ENCODE measurements around the gene TRIO.

DNA sequence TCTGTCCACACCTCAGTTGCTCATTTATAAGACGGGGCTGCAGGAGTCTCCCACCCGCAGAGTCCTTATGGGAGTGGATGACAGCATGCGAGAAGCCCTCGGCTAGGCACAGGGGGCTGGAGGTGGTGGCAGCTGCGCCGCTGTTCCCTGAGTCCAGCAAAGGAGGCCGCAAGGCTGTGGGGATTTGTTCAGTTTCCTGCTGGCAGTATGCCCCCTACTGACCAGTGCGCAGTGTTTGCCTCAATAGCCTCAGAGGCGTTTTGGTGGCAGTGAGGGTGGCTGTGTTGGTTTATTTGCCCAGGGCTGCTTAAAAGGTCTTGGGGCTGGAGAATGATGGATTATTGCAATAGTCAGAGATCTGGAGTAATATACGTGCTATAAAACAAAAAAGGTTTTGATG, 262.1 kb downstream of the TRIO start:
- TF ChIP-seq, protein P1, sequence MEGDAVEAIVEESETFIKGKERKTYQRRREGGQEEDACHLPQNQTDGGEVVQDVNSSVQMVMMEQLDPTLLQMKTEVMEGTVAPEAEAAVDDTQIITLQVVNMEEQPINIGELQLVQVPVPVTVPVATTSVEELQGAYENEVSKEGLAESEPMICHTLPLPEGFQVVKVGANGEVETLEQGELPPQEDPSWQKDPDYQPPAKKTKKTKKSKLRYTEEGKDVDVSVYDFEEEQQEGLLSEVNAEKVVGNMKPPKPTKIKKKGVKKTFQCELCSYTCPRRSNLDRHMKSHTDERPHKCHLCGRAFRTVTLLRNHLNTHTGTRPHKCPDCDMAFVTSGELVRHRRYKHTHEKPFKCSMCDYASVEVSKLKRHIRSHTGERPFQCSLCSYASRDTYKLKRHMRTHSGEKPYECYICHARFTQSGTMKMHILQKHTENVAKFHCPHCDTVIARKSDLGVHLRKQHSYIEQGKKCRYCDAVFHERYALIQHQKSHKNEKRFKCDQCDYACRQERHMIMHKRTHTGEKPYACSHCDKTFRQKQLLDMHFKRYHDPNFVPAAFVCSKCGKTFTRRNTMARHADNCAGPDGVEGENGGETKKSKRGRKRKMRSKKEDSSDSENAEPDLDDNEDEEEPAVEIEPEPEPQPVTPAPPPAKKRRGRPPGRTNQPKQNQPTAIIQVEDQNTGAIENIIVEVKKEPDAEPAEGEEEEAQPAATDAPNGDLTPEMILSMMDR (IDR thresholded peaks at IDR 0.05; ENCODE audit: extremely low read depth in 1 of 2, insufficient read depth in 1 of 2, low read depth in 1 of 2, low read length in 2 of 2) = peak in 1 of 2 donors; percentile 32
- TF ChIP-seq POLR2A (IDR thresholded peaks at IDR 0.05; ENCODE audit: low read depth, low read length) (no peak), JUN (IDR thresholded peaks at IDR 0.05; ENCODE audit: borderline replicate concordance, insufficient read depth, insufficient read length, low read depth) (no peak), EZH2 (IDR thresholded peaks at IDR 0.05; ENCODE audit: borderline replicate concordance, low read depth, low read length, severe bottlenecking) (no peak)
